Osteocyte (in vitro differentiated cells): Measurements from ENCODE around the gene PRAMEF1. TPM values are rescaled to one million over a fixed set of nuclear protein-coding genes. Genes with fewer than 3 reads are reported as not detected.

Experiments
- DNase-seq: peaks from one replicate; pipeline ENCODE4 v3.0.0; 2021; ENCODE audit warnings: mixed read lengths; ENCODE audit not compliant: unreplicated experiment; ENCODE audit errors: extremely low spot score
- H3K27ac Mint-ChIP-seq: one replicate; pipeline ENCODE4 v1.8.0; 2021; ENCODE audit warnings: mild to moderate bottlenecking, mixed read lengths; ENCODE audit not compliant: unreplicated experiment
- H3K27me3 Mint-ChIP-seq: one replicate; pipeline ENCODE4 v1.8.0; 2021; ENCODE audit warnings: mixed read lengths; ENCODE audit not compliant: unreplicated experiment
- H3K36me3 Mint-ChIP-seq: one replicate; pipeline ENCODE4 v1.8.0; 2021; ENCODE audit warnings: mixed read lengths; ENCODE audit not compliant: unreplicated experiment
- H3K4me1 Mint-ChIP-seq: one replicate; pipeline ENCODE4 v1.8.0; 2021; ENCODE audit warnings: mixed read lengths; ENCODE audit not compliant: unreplicated experiment
- H3K4me3 Mint-ChIP-seq: one replicate; pipeline ENCODE4 v1.8.0; 2021; ENCODE audit warnings: mild to moderate bottlenecking, moderate library complexity, mixed read lengths; ENCODE audit not compliant: unreplicated experiment
- H3K9me3 Mint-ChIP-seq: one replicate; pipeline ENCODE4 v1.8.0; 2021; ENCODE audit warnings: mixed read lengths; ENCODE audit not compliant: unreplicated experiment
- total RNA-seq: library from RNA; stranded (reverse); gene quantifications from 2 replicates; pipeline ENCODE4 v1.2.1, GENCODE V29; 2021
- TF ChIP-seq, protein P1 (sequence below): fragments of 200-600 bp; sonication (generic); IDR thresholded peaks from 2 replicates; pipeline ENCODE4 v1.5.0; 2021; ENCODE audit warnings: antibody characterized with exemption, mild to moderate bottlenecking, moderate library complexity

PRAMEF1 gene
- total RNA-seq, 1 donor from 2014 or later: not detected

- peaks cover 3% of the 10 kb centered on the region for H3K27me3 Mint-ChIP-seq
- no peak overlapping the region for H3K27ac Mint-ChIP-seq
Observed at GRCh38 chr1:12774801-12775345, 16.3 kb upstream of the PRAMEF1 start.

DNA sequence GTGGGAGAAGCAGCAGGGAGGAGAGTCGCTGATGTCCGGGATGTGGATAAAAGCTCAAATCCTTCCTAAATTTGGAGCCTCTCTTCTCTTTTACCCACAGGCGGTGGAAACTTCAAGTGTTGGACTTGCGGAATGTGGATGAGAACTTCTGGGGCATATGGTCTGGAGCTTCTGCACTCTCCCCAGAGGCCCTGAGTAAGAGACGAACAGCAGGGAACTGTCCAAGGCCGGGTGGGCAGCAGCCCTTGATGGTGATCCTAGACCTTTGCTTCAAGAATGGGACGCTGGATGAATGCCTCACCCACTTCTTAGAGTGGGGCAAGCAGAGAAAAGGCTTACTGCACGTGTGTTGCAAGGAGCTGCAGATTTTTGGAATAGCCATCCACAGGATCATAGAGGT lies 15.8 kb upstream of the PRAMEF1 start:
- Mint-ChIP-seq H3K36me3 (no peaks in the 10 kb centered on the region), H3K27ac (no peak overlapping the region), H3K4me3 (no peak overlapping the region), H3K4me1 (no peaks in the 10 kb centered on the region), H3K27me3 (peaks cover 3% of the 10 kb centered on the region), H3K9me3 (peaks cover 8% of the 10 kb centered on the region)
- TF ChIP-seq, protein P1, sequence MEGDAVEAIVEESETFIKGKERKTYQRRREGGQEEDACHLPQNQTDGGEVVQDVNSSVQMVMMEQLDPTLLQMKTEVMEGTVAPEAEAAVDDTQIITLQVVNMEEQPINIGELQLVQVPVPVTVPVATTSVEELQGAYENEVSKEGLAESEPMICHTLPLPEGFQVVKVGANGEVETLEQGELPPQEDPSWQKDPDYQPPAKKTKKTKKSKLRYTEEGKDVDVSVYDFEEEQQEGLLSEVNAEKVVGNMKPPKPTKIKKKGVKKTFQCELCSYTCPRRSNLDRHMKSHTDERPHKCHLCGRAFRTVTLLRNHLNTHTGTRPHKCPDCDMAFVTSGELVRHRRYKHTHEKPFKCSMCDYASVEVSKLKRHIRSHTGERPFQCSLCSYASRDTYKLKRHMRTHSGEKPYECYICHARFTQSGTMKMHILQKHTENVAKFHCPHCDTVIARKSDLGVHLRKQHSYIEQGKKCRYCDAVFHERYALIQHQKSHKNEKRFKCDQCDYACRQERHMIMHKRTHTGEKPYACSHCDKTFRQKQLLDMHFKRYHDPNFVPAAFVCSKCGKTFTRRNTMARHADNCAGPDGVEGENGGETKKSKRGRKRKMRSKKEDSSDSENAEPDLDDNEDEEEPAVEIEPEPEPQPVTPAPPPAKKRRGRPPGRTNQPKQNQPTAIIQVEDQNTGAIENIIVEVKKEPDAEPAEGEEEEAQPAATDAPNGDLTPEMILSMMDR: no peak
- peak; percentile 56 for DNase-seq

More at GRCh38 chr1:12774801-12775345, 16.3 kb upstream of the PRAMEF1 start:
- Mint-ChIP-seq H3K9me3 (peaks cover 8% of the 10 kb centered on the region), H3K4me3 (no peak overlapping the region), H3K4me1 (no peaks in the 10 kb centered on the region), H3K36me3 (no peaks in the 10 kb centered on the region)
- TF ChIP-seq, protein P1: no peak
- DNase-seq: peak; percentile 69

- Mint-ChIP-seq H3K4me1 (no peaks in the 10 kb centered on the region), H3K27me3 (peaks cover 3% of the 10 kb centered on the region), H3K36me3 (no peaks in the 10 kb centered on the region), H3K27ac (no peak overlapping the region), H3K4me3 (no peak overlapping the region), H3K9me3 (peaks cover 8% of the 10 kb centered on the region)
- TF ChIP-seq, protein P1: no peak
- DNase-seq: peak; percentile 69
Observed at GRCh38 chr1:12776801-12777557, 14.2 kb upstream of the PRAMEF1 start.

DNA sequence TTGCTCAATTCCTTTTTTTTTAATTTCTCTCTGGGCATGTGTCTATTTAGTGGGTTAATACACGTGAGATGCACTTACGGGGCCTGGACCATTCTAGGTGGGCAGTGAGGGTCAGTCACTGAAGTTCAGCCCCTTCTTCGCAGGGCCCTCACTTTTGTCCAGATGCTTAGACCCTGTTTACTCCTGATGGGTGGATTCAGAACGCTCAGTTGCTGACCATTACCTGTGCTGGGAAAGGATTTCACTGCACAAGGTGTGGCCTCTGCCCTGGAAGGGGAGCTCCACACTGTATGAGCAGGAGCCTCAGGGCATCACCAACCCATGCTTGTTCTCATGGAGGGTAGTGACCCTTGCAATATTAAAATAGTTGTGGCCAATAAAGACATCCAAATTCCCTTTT lies 13.1 kb upstream of the PRAMEF1 start:
- Mint-ChIP-seq H3K4me3 (no peak overlapping the region), H3K27me3 (peaks cover under 1% of the 10 kb centered on the region)
- TF ChIP-seq, protein P1: no peak

DNA sequence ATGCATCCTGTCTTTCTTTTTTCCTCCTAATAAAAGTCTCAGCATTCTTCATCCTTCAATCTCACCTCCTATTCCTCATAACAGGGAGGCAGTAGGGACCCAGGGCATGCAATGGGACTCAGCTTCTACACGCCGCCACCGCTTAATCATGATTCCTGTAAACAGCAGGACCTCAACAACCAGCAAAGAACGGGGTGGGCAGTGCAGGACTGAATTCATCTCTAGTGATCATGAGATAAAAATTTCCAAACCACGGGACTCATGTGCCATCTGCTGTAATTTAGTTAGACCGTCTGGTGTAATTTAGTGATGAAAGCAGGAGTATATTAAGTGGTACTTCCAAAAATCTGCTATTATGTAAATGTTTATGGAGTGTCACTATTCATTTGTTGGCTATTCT lies 12.3 kb upstream of the PRAMEF1 start:
- H3K36me3 Mint-ChIP-seq: no peaks in the 10 kb centered on the region
- TF ChIP-seq, protein P1: no peak
- no peak overlapping the region for H3K4me3 Mint-ChIP-seq
- no peaks in the 10 kb centered on the region for H3K27me3 Mint-ChIP-seq
- H3K27ac Mint-ChIP-seq: no peak overlapping the region
- H3K9me3 Mint-ChIP-seq: peaks cover 1% of the 10 kb centered on the region
- DNase-seq: peak; percentile 49
- no peaks in the 10 kb centered on the region for H3K4me1 Mint-ChIP-seq

More for the DNA sequence above, 13.1 kb upstream of the PRAMEF1 start:
- Mint-ChIP-seq H3K36me3 (no peaks in the 10 kb centered on the region), H3K27ac (no peak overlapping the region), H3K9me3 (peaks cover 4% of the 10 kb centered on the region), H3K4me1 (no peaks in the 10 kb centered on the region)
- peak; percentile 34 for DNase-seq
